HFF-Myc (cell line): ENCODE data around the gene LNX1.
A peak's percentile ranks its signal among the peaks of the same experiment; 100 is the strongest.

ENCODE experiments used
- DNase-seq: peaks from one replicate; pipeline ENCODE4 v3.0.0-alpha.2; 2011; ENCODE audit warnings: low read depth; ENCODE audit errors: extremely low read depth
- H3K4me3 ChIP-seq: replicated peaks from 2 replicates; pipeline ENCODE4 v1.5.1; 2011; ENCODE audit warnings: low read depth, mild to moderate bottlenecking, control low read depth, low read length
- TF ChIP-seq, protein P1 (sequence below): IDR thresholded peaks from 2 replicates; pipeline ENCODE4 v1.5.1; 2012; ENCODE audit warnings: mild to moderate bottlenecking, low read depth, low read length, control low read depth; ENCODE audit errors: missing control alignments

Gene LNX1

GRCh38 chr4:53484911-53485657 lies 106.2 kb downstream of the LNX1 start:
- no peak for DNase-seq
- TF ChIP-seq, protein P1, sequence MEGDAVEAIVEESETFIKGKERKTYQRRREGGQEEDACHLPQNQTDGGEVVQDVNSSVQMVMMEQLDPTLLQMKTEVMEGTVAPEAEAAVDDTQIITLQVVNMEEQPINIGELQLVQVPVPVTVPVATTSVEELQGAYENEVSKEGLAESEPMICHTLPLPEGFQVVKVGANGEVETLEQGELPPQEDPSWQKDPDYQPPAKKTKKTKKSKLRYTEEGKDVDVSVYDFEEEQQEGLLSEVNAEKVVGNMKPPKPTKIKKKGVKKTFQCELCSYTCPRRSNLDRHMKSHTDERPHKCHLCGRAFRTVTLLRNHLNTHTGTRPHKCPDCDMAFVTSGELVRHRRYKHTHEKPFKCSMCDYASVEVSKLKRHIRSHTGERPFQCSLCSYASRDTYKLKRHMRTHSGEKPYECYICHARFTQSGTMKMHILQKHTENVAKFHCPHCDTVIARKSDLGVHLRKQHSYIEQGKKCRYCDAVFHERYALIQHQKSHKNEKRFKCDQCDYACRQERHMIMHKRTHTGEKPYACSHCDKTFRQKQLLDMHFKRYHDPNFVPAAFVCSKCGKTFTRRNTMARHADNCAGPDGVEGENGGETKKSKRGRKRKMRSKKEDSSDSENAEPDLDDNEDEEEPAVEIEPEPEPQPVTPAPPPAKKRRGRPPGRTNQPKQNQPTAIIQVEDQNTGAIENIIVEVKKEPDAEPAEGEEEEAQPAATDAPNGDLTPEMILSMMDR = no peak
- H3K4me3 ChIP-seq = no peak overlapping the region

DNA sequence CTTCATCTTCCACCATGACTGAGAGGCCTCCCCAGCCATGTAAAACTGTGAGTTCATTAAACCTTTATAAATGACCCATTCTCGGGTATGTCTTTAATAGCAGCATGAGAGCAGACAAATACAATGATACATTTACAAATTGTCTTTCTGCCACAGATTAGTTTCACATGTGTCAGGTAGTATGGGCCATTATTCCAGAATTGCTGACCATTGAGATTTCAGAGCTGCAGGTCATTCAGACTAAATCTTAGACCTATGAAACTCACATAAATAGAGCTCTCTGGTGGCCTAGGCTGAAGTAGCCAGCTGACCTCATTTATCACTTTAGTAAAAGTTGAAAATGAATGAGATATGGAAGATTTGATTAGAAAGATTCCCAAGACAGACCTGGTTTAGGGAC lies 108.0 kb downstream of the LNX1 start:
- DNase-seq = no peak
- TF ChIP-seq, protein P1 = no peak
- no peak overlapping the region for H3K4me3 ChIP-seq

GRCh38 chr4:53481586-53481985 lies 109.7 kb downstream of the LNX1 start:
- H3K4me3 ChIP-seq = no peak overlapping the region
- TF ChIP-seq, protein P1 = no peak
- DNase-seq = no peak

DNA sequence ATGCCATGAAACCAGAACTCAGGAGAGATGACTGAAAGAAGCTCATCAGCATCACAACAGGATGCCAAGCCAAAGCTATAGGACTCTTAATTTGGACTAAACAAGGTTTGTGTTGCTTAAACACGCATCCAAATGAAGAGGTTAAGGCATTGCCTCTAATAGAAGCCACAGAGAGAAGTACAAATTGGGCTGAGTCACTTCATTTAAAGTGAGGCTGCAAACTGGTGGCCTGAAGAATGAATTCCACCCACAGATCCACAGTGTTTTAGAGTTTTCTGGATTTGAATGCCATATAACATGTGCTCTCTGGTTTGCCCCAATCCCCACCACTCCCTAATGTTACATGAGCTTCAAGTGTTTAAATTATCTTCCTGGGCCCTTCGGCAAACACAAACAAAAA lies 110.4 kb downstream of the LNX1 start:
- TF ChIP-seq, protein P1 = no peak

GRCh38 chr4:53479736-53480525 lies 111.4 kb downstream of the LNX1 start:
- no peak overlapping the region for H3K4me3 ChIP-seq
- TF ChIP-seq, protein P1 = no peak
- DNase-seq = no peak

More for the DNA sequence above, 110.4 kb downstream of the LNX1 start:
- no peak overlapping the region for H3K4me3 ChIP-seq
- no peak for DNase-seq

- no peak overlapping the region for H3K4me3 ChIP-seq
- peak; percentile 65 for DNase-seq
- TF ChIP-seq, protein P1 = no peak
Observed at GRCh38 chr4:53478671-53479456, 112.4 kb downstream of the LNX1 start.
